ENCODE results near the gene OR52K1.
"Not testable (repeated sequence)": the region's sequence is repeated elsewhere in the genome, so short reads cannot be mapped to it uniquely, and the experiment has no call there.

Gene OR52K1

DNA sequence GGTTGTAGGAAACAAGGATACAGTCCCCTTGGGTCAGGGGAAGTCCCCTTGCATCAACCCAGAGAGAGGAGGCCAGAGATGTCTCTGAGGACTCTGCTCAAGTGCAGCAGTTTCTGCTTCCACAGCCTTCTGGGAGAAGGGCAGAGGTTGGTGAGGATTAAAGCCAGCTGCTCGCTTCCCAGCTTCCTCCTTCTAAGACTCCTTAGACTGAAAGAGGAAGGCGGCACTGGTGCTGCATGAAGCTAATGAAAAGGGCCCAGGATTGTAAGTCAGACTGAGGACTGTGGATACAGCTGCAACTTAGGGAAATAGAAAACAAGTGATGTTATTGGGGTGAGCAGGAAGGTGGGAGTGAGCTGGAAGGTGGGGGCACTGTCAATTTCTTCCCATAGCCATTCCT is at the start of gene OR52K1:
OR52K1 (plus strand) TSS at position 202 of the 400 bp plus-strand sequence. CDS start 6,255 bp downstream, outside the sequence.
- DNase-seq (ENCODE audit: low read depth) = no peak

DNA sequence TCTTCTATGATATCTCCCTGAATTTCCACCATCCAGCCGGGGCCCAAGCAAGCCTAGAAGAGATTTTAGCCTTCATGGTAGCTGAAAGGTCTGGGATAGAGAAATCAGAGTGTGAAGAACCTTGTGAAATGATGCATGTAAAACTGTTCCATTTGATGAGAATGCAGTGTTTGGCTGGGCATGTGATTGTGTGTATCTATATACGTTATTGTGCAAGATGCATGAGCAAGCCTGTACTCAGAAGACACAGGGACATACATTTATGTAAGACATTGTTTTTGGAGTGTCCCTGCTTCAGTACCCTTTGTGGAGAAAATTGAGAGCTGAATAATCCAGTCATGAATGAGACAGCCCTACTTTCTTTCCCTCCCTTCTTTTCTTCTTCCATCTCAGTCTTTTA is 48.6 kb upstream of the OR52K1 start:
- no peak for DNase-seq (ENCODE audit: low read depth)

GRCh38 chr11:4436411-4436810 is 46.0 kb upstream of the OR52K1 start:
- DNase-seq (ENCODE audit: low read depth) = no peak

- no peak for DNase-seq (ENCODE audit: low read depth)
Measured at GRCh38 chr11:4441515-4441914, 40.9 kb upstream of the OR52K1 start.

DNA sequence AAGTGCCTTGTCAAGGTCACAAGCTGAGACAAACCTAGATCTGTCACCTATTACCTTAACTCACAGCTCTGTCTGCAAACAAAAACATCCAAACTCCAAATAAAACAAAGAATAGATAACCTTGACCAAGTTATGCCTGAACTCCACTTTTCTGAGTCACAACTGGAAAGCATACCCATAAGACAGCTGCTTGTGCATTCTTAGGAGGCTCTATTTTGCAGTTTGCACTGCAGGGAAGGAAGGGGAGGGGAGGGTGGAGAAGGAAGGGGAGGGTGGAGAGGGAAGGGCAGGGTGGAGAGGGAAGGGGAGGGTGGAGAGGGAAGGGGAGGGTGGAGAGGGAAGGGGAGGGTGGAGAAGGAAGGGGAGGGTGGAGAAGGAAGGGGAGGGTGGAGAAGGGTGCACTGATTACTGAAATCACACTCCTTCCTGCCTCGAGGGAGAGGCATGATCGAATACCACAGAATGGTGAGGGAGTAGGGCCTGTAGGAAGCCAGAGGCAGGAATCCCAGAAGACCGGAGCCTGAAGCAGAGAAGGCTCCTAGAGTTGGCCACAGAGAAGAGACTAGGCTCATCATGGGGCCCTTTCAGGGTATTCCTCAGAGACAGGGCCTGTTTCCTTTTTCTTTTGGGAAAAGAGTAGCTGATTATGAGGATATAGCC is 39.1 kb upstream of the OR52K1 start:
- no peak for DNase-seq (ENCODE audit: low read depth)

DNA sequence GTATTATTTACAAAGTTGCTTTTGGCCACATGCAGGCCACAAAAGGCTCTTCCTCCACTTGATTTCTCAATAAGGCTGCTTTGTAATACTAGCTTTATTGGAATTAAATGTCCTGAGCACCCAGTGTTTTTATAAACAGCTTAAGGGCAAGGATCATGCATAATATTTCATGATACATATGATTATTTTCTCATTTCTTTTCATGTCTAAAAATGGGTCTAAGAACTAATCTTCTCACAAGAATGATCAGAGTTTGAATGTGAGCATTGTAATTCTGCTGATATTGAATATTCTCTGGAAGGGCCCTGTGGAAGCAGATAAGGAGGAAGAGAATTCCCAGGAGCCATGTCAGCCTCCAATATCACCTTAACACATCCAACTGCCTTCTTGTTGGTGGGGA is 33.5 kb upstream of the OR52K1 start, which contains the start of gene OR52K2:
OR52K2 (plus strand) TSS at position 301 of the 400 bp plus-strand sequence; CDS start at position 346, 45 bp downstream.
- no peak for DNase-seq (ENCODE audit: low read depth)

- DNase-seq (ENCODE audit: low read depth) = no peak
Measured at GRCh38 chr11:4453118-4453517, 29.3 kb upstream of the OR52K1 start.

- no peak for DNase-seq (ENCODE audit: low read depth)
Measured at GRCh38 chr11:4454021-4454420, 28.4 kb upstream of the OR52K1 start.

DNA sequence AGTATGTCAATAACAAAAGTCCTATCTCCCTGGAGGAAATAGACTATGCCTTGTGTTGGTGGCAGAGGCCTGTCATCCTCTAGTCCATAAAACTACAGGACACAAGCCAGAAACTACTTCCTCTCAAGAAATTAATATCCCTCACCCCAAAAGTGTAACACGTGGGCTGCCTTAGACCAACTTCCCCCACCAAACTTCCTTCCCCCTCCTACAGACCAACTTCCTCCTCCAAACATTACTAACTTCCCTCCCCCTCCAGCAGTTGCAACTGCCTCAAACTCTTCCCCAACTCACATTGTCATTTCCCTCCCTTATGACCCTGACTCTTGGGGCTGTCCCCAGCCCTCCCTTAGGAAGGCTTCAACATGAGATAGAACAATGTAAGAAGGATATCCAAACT is 27.0 kb upstream of the OR52K1 start:
- no peak for DNase-seq (ENCODE audit: low read depth)

DNA sequence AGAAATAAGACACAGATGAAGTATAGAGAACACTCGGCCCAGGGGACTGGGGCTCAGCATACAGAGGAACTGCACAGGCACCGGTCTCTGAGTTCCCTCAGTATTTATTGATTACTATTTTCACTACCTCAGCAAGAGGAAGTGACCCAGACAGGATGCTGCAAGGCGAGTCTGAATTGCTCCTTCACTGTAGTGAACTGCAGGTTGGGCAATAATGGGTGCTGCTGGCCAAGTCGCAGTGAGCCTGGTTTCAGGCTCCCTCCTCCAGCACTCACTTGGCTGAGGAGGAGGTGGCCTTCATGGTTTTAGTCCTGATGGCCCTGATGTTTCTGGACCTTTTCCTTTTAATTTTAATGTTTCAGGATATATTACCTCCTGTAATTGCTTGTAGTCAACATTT is 22.9 kb upstream of the OR52K1 start:
- no peak for DNase-seq (ENCODE audit: low read depth)

DNA sequence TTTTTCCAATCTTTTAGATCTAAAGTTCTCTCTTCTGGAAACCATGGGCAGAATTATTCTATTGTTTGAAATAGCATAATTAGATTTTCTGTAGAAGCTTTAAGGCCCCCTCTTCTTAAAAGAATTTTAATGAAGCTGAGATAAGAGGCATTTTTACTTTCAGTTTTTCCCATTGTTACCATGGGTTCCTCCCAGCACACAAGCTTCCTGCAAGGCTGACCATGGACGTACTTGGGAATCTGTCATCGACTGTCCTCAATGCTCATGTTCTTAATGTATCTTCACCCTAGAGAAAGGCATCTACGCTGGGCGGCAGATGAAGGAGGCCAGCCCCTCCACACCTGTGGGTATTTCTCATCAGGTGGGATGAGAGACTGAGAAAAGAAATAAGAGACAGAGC is 22.3 kb upstream of the OR52K1 start:
- DNase-seq (ENCODE audit: low read depth) = no peak

DNA sequence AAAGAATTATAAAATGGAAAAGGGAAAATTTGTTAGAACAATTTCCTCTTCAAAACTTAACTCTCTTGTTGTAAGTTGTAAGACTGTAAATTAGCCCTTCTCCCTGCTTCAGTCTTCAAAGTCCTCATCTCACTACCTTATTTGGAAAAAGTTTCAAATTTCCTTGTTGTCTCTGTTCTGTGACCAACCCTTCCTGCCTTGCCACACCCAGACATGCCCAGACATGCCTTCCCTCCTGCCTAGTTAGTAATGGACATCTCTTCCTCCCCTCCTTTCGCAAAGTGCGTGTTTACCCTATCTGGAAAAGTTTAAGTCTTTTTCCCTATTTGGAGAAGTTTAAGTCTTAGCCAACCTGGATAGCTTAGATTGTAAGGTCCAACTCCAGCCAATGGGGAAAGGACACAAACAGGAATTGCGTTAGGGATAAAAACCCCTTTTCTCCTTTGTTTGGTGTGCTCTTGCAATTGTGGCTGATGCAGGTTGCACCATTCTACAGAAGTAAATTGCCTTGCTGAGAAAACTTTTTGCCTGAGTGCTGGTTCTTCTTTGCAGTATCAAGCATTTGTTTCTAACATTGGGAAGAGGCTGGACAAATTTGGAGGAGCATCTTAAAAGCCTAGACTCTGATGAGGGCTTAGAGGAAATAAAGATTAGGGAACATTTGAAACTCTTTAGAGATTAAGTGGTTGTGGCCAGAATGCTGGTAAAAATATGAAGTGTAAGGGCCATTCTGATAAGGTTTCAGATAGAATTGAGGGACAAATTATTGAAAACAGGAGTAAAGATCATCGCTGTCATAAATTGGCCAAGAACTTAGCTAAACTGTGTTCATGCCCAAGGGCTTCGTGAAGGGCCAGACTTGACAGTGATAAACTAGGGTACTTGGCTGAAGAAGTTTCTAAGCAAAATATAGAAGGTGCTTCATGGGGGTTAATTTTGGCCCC is 18.0 kb upstream of the OR52K1 start:
- DNase-seq (ENCODE audit: low read depth) = no peak

GRCh38 chr11:4465407-4465806 is 17.0 kb upstream of the OR52K1 start:
- DNase-seq (ENCODE audit: low read depth) = no peak

GRCh38 chr11:4466131-4466870 is 16.1 kb upstream of the OR52K1 start:
- no peak for DNase-seq (ENCODE audit: low read depth)

DNA sequence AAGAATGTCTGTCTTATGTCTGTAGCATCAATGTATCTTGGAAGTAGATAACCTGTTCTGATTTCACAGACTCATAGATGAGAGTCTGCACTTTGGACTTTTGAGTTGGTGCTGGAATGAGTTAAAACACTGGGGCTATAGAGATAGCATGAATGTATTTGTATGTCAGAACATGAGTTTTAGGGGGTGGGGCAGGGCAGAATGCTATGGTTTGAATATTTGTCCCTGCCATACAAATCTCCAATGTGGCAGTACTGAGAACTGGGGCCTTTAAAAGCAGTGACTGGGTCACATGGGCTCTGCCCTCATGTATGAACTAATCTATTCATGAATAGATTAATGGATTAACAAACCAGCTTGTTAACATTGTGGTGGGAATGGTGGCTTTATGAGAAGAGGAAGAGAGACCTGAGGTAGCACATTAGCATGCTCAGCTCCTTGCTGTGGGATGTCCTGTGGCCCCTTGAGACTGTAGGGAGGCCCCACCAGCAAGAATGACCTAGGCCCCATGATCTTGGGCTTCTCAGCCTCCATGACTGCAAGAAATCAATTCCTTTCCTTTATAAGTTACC is 15.5 kb upstream of the OR52K1 start:
- DNase-seq (ENCODE audit: low read depth) = no peak

GRCh38 chr11:4467811-4468606 is 14.4 kb upstream of the OR52K1 start:
- no peak for DNase-seq (ENCODE audit: low read depth)

DNA sequence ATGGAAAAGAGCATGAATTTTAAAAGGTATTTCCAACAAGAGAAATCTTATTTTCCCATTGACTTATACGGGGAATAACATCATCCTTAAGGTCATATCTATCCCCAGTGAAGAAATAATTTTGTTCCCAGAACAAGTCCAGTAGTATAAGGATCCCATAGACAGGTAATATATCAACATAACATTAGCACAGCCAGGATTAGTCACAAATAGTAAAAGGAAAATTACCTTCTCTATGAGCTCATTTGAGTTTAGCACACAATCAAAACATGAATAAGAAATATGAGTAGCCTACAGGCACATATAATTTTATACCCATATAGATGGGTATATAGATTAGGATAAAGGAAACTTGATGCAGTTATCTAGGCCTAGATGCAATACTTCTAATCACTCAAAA is 2.8 kb upstream of the OR52K1 start:
- DNase-seq (ENCODE audit: low read depth) = no peak

DNA sequence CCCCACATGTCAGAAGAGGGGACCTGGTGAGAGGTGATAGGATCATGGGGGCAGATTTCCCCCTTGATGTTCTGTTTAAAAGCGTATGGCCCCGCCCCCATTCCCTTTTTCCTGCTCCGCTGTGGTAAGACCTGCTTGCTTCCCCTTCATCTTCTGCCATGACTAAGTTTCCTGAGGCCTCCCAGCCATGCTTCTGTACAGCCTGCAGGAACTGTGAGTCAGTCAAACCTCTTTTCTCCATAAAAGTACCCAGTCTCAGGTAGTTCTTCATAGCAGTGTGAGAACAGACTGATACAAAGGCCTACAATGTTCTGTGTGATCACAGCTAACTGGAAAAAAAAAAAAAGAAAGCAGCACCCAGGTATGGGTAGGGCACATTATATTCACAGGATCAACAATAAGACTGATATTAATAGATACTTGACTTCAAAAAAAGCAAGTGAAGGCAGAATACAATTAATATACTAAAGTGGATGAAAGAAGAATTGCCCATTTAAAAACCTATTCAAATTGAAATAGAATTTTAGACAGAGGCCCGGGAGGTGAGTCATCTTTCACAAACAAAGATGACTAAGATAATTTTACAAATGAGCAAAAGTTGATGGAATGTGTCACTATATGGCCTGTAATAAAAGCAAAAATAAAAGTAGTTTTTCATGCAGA is 1.7 kb upstream of the OR52K1 start:
- DNase-seq (ENCODE audit: low read depth) = no peak

DNA sequence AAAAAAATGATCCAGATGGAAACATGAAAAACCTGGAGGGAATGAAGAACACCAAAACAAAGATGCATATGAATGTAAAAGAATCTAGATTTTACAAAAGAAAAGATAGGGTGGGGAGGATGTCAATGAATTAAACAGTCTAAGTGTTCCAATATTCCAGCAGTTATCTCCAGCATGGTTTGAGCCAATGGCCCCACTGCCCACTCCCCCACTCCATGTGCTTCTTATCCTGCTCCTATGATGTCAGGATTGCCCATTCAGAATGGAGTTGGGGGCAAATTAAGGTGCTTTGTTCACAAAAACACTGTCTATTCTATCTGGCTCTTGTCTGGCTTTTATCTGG is 1.2 kb upstream of the OR52K1 start:
- no peak for DNase-seq (ENCODE audit: low read depth)

- DNase-seq (ENCODE audit: low read depth) = no peak
Measured at GRCh38 chr11:4484310-4484709, 1.9 kb downstream of the OR52K1 start.

DNA sequence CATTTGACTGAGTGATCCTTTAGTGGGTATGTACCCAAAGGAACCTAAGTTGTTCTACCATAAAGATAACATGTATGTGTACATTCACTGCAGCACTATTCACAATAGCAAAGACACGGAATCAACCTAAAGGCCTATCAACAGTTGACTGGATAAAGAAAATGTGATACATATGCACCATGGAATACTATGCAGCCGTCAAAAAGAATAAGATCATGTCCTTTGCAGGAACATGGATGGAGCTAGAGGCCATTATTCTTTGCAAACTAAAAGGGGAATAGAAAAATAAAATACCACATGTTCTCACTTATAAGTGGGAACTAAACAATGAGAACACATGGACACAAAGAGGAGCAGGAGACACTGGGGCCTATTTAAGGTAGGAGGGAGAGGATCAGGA is 9.0 kb downstream of the OR52K1 start:
- DNase-seq (ENCODE audit: low read depth) = not testable (repeated sequence)
